C4-2B (cell line): ENCODE measurements around the gene PRPF40A.

Experiments used
- CTCF ChIP-seq: fragments of 450-650 bp; conservative IDR thresholded peaks from 2 replicates; pipeline ENCODE4 v1.5.1; 2017; ENCODE audit warnings: mild to moderate bottlenecking
- ZFX ChIP-seq: fragments of 450-650 bp; IDR thresholded peaks from 2 replicates; pipeline ENCODE4 v1.6.1; 2017

- TF ChIP-seq CTCF (no peak), ZFX (no peak)
These were observed 38.5 kb downstream of the PRPF40A start for GRCh38 chr2:152678808-152679207.
